HG03103 (cell line): ENCODE measurements around the gene ALDH3B1.
A peak's percentile ranks its signal among the peaks of the same experiment; 100 is the strongest.

Experiments
- ATAC-seq: cut with Tn5 transposase; IDR thresholded peaks from one replicate; pipeline ENCODE4 v1.9.1; 2021; ENCODE audit warnings: low read depth; ENCODE audit not compliant: unreplicated experiment

Gene ALDH3B1

GRCh38 chr11:68027667-68028066 lies 17.5 kb downstream of the ALDH3B1 start:
- ATAC-seq = no peak

DNA sequence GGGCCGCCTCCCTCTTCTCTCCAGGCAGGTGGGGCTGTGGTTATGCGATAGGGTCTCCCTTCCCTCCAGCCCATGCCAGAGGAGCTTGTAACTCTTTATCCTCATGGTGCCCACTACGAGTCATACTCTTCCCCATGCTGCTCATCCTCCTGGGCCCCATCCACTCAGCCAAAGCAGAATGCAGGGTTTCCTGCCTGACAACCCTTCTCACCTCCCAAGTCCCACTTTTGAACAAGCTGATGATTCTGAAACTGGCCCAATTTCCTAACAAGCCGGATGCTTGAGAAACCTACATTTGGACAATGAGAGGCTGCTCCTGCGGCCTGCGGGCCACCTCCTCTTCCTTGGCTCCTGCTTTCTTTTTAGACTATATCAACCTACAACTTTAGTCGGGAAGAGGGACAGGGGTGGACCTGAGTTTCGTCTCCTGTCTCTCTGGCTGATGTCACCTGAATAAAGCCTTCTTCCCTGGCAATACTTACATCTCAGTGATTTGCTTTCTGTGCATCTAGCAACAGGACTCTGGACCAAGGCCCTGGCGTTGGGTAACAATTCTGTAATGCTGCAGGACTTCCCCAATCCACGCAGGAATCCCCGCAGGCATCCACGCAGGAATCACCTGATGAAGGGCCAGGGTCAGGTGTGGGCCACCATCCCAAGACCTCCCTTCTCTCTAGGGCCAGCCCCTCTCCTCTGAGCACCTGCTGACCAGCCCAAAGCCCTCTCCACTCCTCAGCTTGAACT lies 18.8 kb downstream of the ALDH3B1 start:
- ATAC-seq = no peak

- ATAC-seq = peak; percentile 89
Observed at GRCh38 chr11:68030318-68031143, 20.4 kb downstream of the ALDH3B1 start, which contains the start of gene NDUFS8. Gene NDUFS8 (plus strand): TSS chr11:68030681. CDS start chr11:68032152, 1,471 bp downstream.

DNA sequence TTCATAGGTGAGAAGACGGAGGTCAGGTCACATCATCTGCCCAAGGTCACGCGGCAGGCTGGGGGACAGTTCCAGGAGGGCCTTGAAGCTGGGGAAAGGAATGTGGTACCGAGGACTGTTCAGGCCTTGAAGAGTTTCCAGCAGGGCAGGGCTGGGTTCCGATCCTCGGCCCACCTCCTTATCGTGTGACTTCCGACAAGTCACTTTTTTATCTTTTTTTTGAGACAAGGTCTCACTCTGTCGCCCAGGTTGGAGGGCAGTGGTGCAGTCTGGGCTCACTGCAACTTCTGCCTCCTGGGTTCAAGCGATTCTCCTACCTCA lies 21.0 kb downstream of the ALDH3B1 start:
- ATAC-seq = no peak

GRCh38 chr11:68032003-68032402 lies 21.9 kb downstream of the ALDH3B1 start:
- no peak for ATAC-seq

DNA sequence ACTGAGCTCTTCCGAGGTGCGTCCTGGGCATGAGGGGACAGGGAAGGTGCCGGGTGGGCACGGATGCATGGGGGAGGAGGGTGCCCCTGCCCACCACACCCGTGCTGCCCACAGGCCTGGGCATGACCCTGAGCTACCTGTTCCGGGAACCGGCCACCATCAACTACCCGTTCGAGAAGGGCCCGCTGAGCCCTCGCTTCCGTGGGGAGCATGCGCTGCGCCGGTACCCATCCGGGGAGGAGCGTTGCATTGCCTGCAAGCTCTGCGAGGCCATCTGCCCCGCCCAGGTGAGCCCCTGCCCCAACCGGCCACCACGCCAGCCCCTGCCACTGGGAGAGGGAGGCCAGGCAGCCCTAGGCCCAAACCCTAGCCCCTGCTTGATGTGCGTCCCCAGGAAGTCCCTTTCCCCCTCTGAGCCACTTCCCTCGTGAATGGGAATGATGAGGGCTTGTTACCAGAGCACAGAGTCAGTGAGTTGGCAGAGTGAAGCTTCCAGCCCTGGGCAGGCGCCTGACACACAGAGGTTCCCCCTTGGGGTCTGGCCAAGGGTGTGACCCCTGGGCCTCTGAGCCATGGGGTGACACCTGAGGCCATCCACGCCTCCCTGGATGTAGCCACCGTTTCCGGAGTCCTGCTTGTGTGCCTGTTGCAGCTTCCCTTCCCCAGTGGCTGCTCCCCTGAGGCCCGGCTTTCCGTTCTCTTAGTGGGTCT lies 23.0 kb downstream of the ALDH3B1 start:
- no peak for ATAC-seq

DNA sequence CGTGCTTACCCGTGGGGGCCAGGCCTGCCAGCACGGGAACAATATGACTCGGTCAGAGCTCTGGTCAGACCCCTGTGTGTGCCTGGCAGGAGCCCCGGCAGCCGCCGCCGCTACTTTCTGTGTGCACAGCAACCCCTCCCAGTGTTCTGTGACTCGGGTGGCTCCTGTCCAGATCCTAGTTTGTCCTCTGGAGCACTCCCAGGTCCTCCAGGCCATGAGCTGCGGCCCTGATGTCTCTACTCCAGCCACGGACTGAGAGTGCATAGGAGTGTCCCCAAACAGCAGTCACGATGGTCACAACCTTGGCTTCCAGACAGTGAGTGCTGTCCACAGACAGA lies 23.6 kb downstream of the ALDH3B1 start:
- ATAC-seq = no peak

DNA sequence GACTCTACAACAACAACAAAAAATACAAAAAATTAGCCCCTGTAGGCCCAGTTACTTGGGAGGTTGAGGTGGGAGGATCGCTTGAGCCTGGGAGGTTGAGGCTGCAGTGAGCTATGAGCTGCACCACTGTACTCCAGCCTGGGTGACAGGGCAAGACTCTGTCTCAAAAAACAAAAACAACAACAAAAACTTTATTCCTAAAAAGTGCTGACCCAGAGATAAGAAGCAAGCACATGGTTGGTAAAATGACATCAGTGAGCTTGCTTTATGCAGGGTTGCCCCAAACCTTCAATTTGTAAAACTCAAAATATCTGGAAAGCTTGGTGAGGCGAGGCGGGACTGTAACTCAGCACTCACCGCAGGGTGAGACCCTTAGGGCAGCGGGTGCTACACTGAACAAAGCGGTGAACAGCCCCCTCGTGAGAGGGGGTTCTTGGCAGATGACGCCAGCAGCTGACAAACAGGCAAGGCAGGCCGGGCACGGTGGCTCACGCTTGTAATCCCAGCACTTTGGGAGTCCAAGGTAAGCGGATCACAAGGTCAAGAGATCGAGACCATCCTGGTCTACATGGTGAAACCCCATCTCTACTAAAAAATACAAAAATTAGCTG lies 25.2 kb downstream of the ALDH3B1 start:
- no peak for ATAC-seq

- no peak for ATAC-seq
Observed at GRCh38 chr11:68036141-68036716, 26.1 kb downstream of the ALDH3B1 start.

- ATAC-seq = no peak
Observed at GRCh38 chr11:68036717-68037239, 26.7 kb downstream of the ALDH3B1 start.

DNA sequence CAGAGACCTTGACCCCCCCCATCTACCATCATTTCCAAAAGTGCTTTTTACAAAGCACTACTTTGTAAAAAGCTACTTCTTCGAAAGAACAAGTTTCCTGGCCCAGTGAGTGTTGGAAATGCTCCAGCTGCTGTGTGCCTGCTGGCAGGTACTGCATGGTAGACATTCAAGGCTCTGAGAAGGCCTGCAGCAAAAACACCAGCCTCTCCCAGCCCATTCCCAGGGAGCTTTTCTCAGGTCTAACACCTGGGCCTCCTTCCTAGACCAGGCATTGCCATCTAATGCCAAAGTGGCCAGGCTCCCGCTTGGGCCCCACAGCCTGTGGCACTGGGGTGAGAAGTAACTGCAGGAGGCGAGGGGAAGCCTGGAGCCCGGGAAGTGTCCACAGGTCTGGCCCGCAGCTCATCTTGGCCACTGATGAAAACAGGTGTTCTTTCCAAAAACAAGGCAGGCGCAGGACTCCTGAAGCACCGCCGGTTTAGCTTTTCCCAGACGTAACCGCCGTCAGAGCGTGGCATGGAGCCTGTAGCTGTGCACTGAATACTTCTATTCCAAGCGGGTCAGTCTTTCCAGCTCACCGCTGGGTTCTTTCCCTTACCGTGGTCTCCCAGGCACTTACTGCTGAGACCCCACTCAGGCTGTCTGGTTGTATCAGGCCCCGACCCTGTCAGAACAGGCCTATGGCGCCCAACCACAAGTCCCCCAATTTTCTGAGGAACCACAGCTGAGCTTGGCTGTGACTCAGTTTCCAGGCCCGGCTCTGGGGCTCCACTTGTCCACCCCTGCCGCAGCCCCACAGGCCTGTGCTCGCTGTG lies 27.5 kb downstream of the ALDH3B1 start:
- no peak for ATAC-seq

GRCh38 chr11:68038226-68038717 lies 28.1 kb downstream of the ALDH3B1 start:
- no peak for ATAC-seq

GRCh38 chr11:68038718-68039525 lies 28.8 kb downstream of the ALDH3B1 start, which contains the start of gene TCIRG1:
Gene TCIRG1 (plus strand): TSS chr11:68039025. CDS start chr11:68041272, 2,247 bp downstream.
- ATAC-seq = no peak

- ATAC-seq = no peak
Observed at GRCh38 chr11:68039526-68040086, 29.5 kb downstream of the ALDH3B1 start.

DNA sequence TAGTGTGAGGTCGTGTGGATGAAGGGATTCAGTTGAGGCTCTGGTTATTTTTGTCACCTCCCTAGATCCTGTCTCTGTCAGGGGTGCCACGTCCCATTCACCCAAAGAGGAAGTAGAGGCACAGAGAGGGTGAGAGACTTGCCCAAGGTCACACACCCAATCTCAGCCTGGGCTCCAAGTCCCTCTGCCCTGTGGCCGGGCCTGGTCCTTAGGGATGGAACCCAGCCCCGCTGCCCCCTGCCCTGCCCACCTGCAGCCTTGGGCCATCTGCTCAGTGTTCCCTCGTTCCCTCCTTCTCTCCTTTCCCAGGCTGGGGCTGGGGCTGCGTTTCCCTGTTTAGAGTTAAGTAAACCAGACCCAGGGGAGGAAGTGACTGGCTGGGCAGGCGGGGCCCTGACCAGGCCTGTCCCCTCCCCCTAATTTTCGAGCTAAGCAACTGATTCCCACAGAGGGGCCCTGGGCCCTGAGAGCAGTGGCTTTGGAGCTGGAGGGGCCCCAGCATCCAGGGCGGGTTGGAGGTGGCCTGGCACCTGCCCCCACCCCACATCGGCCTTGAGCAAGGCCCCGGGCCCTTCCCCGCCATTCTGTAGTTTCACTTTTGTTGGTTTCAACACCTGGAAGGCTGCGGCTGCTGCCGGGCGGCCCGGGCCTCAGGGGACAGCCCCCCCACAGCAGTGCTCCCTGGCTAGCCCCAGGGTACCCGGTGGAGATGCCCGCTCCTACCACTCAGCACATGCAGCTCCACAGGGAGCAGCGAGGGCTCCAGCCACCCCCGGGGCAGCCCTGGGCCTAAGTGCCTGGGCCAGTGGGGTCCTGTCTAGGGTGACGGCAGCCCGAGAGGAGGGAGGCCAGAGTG lies 30.2 kb downstream of the ALDH3B1 start:
- ATAC-seq = no peak

DNA sequence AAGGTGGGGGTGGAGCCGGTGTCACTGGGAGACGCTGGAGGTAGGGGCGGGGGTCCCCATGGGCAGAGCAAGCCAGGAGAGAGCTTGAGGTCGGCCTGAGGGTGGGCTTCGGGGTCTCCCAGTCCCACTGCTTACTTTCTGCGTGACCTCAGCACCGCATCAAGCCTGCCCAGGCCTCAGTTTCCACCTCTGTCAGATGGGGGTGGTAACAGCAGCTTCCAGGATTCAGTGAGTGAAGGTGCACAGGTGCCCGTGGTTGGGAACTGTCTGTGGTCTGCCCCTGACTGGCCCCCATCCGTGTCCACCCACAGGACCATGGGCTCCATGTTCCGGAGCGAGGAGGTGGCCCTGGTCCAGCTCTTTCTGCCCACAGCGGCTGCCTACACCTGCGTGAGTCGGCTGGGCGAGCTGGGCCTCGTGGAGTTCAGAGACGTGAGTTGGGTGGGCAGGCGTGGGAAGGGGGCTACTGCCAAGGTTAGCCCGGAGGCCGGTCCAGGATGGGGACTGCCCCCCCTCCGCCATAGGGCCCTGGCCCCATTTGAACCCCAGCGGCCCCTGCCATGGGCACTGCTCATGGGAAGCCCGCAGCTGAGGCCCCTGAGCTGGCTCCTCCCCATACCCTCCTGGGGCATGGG lies 30.9 kb downstream of the ALDH3B1 start:
- ATAC-seq = no peak
